ENCODE data around the gene ARHGAP10. TPM values are rescaled to one million over a fixed set of nuclear protein-coding genes. Genes with fewer than 3 reads are reported as not detected.

The ARHGAP10 gene
- total RNA-seq, 1 donor from 2014 or later, result 25.5 TPM

GRCh38 chr4:147822128-147822527 lies 90.2 kb downstream of the ARHGAP10 start:
- H3K36me3 Mint-ChIP-seq, result peaks cover 23% of the 10 kb centered on the region
- H3K4me3 Mint-ChIP-seq, result no peak overlapping the region
- TF ChIP-seq CTCF (conservative IDR thresholded peaks at IDR 0.05), result no peak
- peaks cover 15% of the 10 kb centered on the region for H3K4me1 Mint-ChIP-seq (ENCODE audit: unreplicated experiment)
- no peak for DNase-seq (ENCODE audit: extremely low spot score, unreplicated experiment)
- peak overlapping the region; percentile 11 for H3K27ac Mint-ChIP-seq
- no peaks in the 10 kb centered on the region for H3K27me3 Mint-ChIP-seq
- H3K9me3 Mint-ChIP-seq, result peaks cover 5% of the 10 kb centered on the region

- Mint-ChIP-seq H3K4me3 (no peak overlapping the region), H3K9me3 (peaks cover 5% of the 10 kb centered on the region), H3K4me1 (ENCODE audit: unreplicated experiment) (peaks cover 15% of the 10 kb centered on the region), H3K36me3 (peaks cover 23% of the 10 kb centered on the region), H3K27ac (no peak overlapping the region), H3K27me3 (no peaks in the 10 kb centered on the region)
- no peak for DNase-seq (ENCODE audit: extremely low spot score, unreplicated experiment)
- no peak for TF ChIP-seq CTCF (conservative IDR thresholded peaks at IDR 0.05)
These were observed 91.2 kb downstream of the ARHGAP10 start for GRCh38 chr4:147823130-147823529.

DNA sequence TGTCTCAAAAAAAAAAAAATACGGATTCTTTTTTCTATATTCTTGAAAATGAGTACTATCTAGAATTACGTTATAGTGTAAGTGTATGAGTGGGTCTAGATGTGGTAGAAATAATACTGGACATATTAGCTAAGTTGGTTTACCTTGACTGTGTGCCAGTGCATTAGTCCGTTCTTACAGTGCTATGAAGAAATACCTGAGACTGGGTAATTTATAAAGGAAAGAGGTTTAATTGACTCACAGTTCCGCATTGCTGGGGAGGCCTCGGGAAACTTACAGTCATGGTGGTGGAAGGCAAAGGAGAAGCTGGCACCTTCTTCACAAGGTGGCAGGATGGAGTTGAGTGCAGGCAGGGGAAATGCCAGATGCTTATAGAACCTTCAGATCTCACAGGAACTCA lies 92.4 kb downstream of the ARHGAP10 start:
- H3K4me3 Mint-ChIP-seq, result no peak overlapping the region
- no peak overlapping the region for H3K27ac Mint-ChIP-seq
- peaks cover 21% of the 10 kb centered on the region for H3K4me1 Mint-ChIP-seq (ENCODE audit: unreplicated experiment)
- H3K9me3 Mint-ChIP-seq, result peaks cover 5% of the 10 kb centered on the region
- H3K36me3 Mint-ChIP-seq, result peaks cover 23% of the 10 kb centered on the region
- TF ChIP-seq CTCF (conservative IDR thresholded peaks at IDR 0.05), result no peak
- no peaks in the 10 kb centered on the region for H3K27me3 Mint-ChIP-seq
- DNase-seq (ENCODE audit: extremely low spot score, unreplicated experiment), result no peak

DNA sequence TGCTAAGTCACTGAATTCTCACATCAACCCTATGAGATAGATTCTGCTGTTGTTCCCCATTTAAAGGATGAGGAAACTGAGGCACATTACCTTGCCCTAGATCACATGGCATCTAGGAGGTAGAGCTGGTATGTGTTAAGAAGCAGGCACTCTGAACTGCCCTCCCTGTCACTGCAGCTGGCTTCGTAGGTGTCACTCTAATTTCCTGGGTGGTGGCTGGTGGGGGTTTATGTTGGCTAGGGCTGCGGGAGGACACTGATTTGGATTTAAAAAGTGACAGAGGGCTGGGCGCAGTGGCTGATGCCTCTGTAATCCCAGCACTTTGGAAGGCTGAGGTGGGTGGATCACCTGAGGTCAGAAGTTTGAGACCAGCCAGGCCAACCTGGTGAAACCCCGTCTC lies 93.0 kb downstream of the ARHGAP10 start:
- Mint-ChIP-seq H3K27me3 (no peaks in the 10 kb centered on the region), H3K4me1 (ENCODE audit: unreplicated experiment) (peaks cover 26% of the 10 kb centered on the region), H3K36me3 (peaks cover 23% of the 10 kb centered on the region), H3K4me3 (no peak overlapping the region), H3K9me3 (peaks cover 5% of the 10 kb centered on the region), H3K27ac (no peak overlapping the region)
- no peak for TF ChIP-seq CTCF (conservative IDR thresholded peaks at IDR 0.05)
- no peak for DNase-seq (ENCODE audit: extremely low spot score, unreplicated experiment)

DNA sequence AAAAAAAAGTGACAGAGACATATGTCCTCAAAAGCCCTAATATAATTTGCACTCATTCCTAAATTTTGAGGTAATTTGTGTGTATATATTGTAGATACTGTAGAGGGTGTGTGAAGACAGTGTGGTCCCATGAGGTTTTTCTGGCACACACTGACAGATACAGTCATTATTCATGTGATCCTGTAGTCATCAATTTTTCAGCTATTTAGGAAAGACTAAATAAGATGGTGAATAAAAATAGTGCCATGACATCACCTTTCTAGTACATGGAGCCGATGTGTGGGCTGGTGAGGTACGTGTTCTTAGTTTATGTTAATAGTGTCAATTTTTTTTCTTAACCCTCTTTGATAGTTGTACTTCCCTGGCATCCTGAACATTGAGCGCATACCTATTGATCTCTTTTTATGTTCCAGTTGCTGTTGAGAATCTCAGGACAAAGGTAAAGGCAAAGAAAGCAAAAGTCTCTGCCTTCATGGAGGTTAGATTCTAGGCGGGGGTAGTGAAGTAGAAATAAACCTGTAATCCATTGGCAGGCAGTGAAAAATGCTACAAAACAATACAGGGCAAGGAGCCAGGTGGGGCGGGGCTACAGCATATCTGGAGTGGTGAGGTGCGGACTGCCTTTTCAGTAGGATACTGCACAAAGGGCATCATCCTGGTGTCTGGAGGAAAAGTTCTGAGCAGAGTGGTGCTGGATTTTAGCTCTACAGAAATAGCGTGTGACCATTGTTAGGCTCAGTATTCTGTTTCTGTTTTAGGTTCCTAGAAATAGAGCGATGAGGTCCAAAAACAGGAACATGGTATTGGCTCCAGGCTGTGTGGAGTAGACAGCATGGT lies 93.8 kb downstream of the ARHGAP10 start:
- TF ChIP-seq CTCF (conservative IDR thresholded peaks at IDR 0.05), result no peak
- Mint-ChIP-seq H3K27ac (no peak overlapping the region), H3K36me3 (peaks cover 23% of the 10 kb centered on the region), H3K9me3 (peaks cover 5% of the 10 kb centered on the region), H3K4me3 (no peak overlapping the region), H3K4me1 (ENCODE audit: unreplicated experiment) (peaks cover 26% of the 10 kb centered on the region), H3K27me3 (no peaks in the 10 kb centered on the region)
- no peak for DNase-seq (ENCODE audit: extremely low spot score, unreplicated experiment)
